ENCODE measurements around the gene HYAL2. TPM values are rescaled to one million over a fixed set of nuclear protein-coding genes. Genes with fewer than 3 reads are reported as not detected.

The HYAL2 gene
- total and polyA plus RNA-seq, 9 of the 15 experiments (the other 6 are each of a cell fraction or from before 2014, with no cell fraction given), result 0.36 to 22.7 (median 11.4) TPM; not detected in 1

GRCh38 chr3:50350527-50351322, 28.2 kb upstream of the HYAL2 start, which contains the start of the genes CYB561D2 and NPRL2 (continued):
- TF ChIP-seq SMAD4 (CRISPR knock-in tag; conservative IDR thresholded peaks at IDR 0.05), result peak; percentile 46; the same call in 1 of the 2 replicates
- peak; percentile 94 for TF ChIP-seq MGA (IDR thresholded peaks at IDR 0.05)
- TF ChIP-seq, protein P1, sequence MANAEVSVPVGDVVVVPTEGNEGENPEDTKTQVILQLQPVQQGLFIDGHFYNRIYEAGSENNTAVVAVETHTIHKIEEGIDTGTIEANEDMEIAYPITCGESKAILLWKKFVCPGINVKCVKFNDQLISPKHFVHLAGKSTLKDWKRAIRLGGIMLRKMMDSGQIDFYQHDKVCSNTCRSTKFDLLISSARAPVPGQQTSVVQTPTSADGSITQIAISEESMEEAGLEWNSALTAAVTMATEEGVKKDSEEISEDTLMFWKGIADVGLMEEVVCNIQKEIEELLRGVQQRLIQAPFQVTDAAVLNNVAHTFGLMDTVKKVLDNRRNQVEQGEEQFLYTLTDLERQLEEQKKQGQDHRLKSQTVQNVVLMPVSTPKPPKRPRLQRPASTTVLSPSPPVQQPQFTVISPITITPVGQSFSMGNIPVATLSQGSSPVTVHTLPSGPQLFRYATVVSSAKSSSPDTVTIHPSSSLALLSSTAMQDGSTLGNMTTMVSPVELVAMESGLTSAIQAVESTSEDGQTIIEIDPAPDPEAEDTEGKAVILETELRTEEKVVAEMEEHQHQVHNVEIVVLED (CRISPR knock-in tag; IDR thresholded peaks at IDR 0.05), result peak; percentile 80
- TF ChIP-seq JUNB (CRISPR knock-in tag; conservative IDR thresholded peaks at IDR 0.05), result no peak
- TF ChIP-seq ZBTB12 (CRISPR knock-in tag; IDR thresholded peaks at IDR 0.05), result peak; percentile 78
- TF ChIP-seq ZEB2 (IDR thresholded peaks at IDR 0.05), result no peak
- peak; percentile 91 for TF ChIP-seq MTA1 (IDR thresholded peaks at IDR 0.05; ENCODE audit: borderline replicate concordance)
- TF ChIP-seq ATF7 (IDR thresholded peaks at IDR 0.05), result peak; percentile 75
- TF ChIP-seq NFATC3 (IDR thresholded peaks at IDR 0.05), result no peak
- TF ChIP-seq, protein P2, sequence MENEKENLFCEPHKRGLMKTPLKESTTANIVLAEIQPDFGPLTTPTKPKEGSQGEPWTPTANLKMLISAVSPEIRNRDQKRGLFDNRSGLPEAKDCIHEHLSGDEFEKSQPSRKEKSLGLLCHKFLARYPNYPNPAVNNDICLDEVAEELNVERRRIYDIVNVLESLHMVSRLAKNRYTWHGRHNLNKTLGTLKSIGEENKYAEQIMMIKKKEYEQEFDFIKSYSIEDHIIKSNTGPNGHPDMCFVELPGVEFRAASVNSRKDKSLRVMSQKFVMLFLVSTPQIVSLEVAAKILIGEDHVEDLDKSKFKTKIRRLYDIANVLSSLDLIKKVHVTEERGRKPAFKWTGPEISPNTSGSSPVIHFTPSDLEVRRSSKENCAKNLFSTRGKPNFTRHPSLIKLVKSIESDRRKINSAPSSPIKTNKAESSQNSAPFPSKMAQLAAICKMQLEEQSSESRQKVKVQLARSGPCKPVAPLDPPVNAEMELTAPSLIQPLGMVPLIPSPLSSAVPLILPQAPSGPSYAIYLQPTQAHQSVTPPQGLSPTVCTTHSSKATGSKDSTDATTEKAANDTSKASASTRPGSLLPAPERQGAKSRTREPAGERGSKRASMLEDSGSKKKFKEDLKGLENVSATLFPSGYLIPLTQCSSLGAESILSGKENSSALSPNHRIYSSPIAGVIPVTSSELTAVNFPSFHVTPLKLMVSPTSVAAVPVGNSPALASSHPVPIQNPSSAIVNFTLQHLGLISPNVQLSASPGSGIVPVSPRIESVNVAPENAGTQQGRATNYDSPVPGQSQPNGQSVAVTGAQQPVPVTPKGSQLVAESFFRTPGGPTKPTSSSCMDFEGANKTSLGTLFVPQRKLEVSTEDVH (IDR thresholded peaks at IDR 0.05; ENCODE audit: low read depth, partially characterized antibody), result peak; percentile 91
